SU-DHL-6 (cell line): Measurements from ENCODE around the gene BET1.

Source experiments
- H2AFZ ChIP-seq: fragments of 200-600 bp; sonication (generic); 2 replicates; pipeline ENCODE4 v1.6.1; 2014; ENCODE audit warnings: low read depth, mild to moderate bottlenecking, moderate library complexity, mixed read lengths, antibody characterized with exemption, low read length; ENCODE audit not compliant: severe bottlenecking
- H3F3A ChIP-seq: fragments of 200-600 bp; shearing (Covaris generic); 2 replicates; pipeline ENCODE4 v1.6.0; 2016; ENCODE audit warnings: antibody characterized with exemption, mild to moderate bottlenecking; ENCODE audit not compliant: insufficient read depth
- H3K27ac ChIP-seq: fragments of 200-600 bp; sonication (generic); 2 replicates; pipeline ENCODE4 v1.5.1; 2016; ENCODE audit warnings: low read depth, mild to moderate bottlenecking, low read length, moderate library complexity, mixed read lengths
- H3K27me3 ChIP-seq: fragments of 200-600 bp; sonication (generic), shearing (Covaris generic); 2 replicates; pipeline ENCODE4 v1.6.0; 2014; ENCODE audit warnings: mild to moderate bottlenecking, low read length
- H3K36me3 ChIP-seq: fragments of 200-600 bp; sonication (generic); 2 replicates; pipeline ENCODE4 v1.6.1; 2014; ENCODE audit warnings: mild to moderate bottlenecking, low read length, mixed read lengths
- H3K4me2 ChIP-seq: fragments of 300-600, 200-600 bp; shearing (Covaris generic), sonication (generic); 2 replicates; pipeline ENCODE4 v1.6.0; 2014; ENCODE audit warnings: low read length, low read depth, mild to moderate bottlenecking; ENCODE audit not compliant: poor library complexity, severe bottlenecking
- H3K4me3 ChIP-seq: fragments of 200-600 bp; sonication (generic); 2 replicates; pipeline ENCODE4 v1.5.1; 2014; ENCODE audit warnings: antibody characterized with exemption, low read length, mild to moderate bottlenecking, mixed read lengths; ENCODE audit not compliant: insufficient read depth, poor library complexity, severe bottlenecking
- H3K79me2 ChIP-seq: fragments of 200-600 bp; sonication (generic); 2 replicates; pipeline ENCODE4 v1.6.1; 2014; ENCODE audit warnings: mild to moderate bottlenecking, low read length, moderate library complexity; ENCODE audit not compliant: insufficient read depth
- H3K9ac ChIP-seq: fragments of 200-600 bp; sonication (generic); 2 replicates; pipeline ENCODE4 v1.7.0; 2014; ENCODE audit warnings: mild to moderate bottlenecking, low read length
- H3K9me2 ChIP-seq: fragments of 200-600 bp; sonication (generic); replicated peaks from 2 replicates; pipeline ENCODE4 v1.6.1; 2014; ENCODE audit warnings: low read length; ENCODE audit not compliant: insufficient read depth
- H3K9me3 ChIP-seq: fragments of 200-600 bp; sonication (generic); 2 replicates; pipeline ENCODE4 v1.6.1; 2014; ENCODE audit warnings: low read length, mixed read lengths; ENCODE audit not compliant: insufficient read depth
- H4K20me1 ChIP-seq: fragments of 200-600 bp; sonication (generic); 2 replicates; pipeline ENCODE4 v1.6.1; 2014; ENCODE audit warnings: low read depth, mild to moderate bottlenecking, antibody characterized with exemption, low read length, moderate library complexity, mixed read lengths
- CTCF ChIP-seq: fragments of 200-600 bp; sonication (generic); IDR thresholded peaks from one replicate; pipeline ENCODE4 v1.5.1; 2017; ENCODE audit warnings: antibody characterized with exemption, mild to moderate bottlenecking, low read length, moderate library complexity; ENCODE audit not compliant: insufficient read depth, poor library complexity, severe bottlenecking
- EZH2phosphoT487 ChIP-seq: fragments of 200-600 bp; sonication (generic), shearing (Covaris generic); conservative IDR thresholded peaks from 2 replicates; pipeline ENCODE4 v1.6.1; 2018; ENCODE audit warnings: mild to moderate bottlenecking, antibody characterized with exemption, low read length, moderate library complexity, mixed read lengths

BET1 gene

GRCh38 chr7:93968911-93969620 is 35.1 kb downstream of the BET1 start:
- H3K36me3 ChIP-seq: no peaks in the 10 kb centered on the region

GRCh38 chr7:93964813-93965212 is 39.3 kb downstream of the BET1 start:
- Histone ChIP-seq H3K9ac (no peak overlapping the region), H3K27ac (no peak overlapping the region), H3K4me2 (no peak overlapping the region), H3K79me2 (no peaks in the 10 kb centered on the region), H3K9me3 (no peaks in the 10 kb centered on the region), H4K20me1 (no peaks in the 10 kb centered on the region), H3F3A (no peaks in the 10 kb centered on the region), H3K27me3 (no peaks in the 10 kb centered on the region), H3K9me2 (no peaks in the 10 kb centered on the region), H2AFZ (no peak overlapping the region), H3K36me3 (no peaks in the 10 kb centered on the region), H3K4me3 (no peak overlapping the region)
- TF ChIP-seq CTCF (no peak), EZH2phosphoT487 (no peak)

More at GRCh38 chr7:93968911-93969620, 35.1 kb downstream of the BET1 start:
- H3F3A ChIP-seq: no peaks in the 10 kb centered on the region
- no peaks in the 10 kb centered on the region for H3K9me3 ChIP-seq
- H3K79me2 ChIP-seq: no peaks in the 10 kb centered on the region
- TF ChIP-seq CTCF: no peak
- no peak for TF ChIP-seq EZH2phosphoT487
- no peak overlapping the region for H3K9ac ChIP-seq
- no peaks in the 10 kb centered on the region for H3K27me3 ChIP-seq
- H3K4me3 ChIP-seq: no peak overlapping the region
- no peak overlapping the region for H2AFZ ChIP-seq
- H3K4me2 ChIP-seq: no peak overlapping the region
- no peaks in the 10 kb centered on the region for H3K9me2 ChIP-seq
- H3K27ac ChIP-seq: no peak overlapping the region
- H4K20me1 ChIP-seq: no peaks in the 10 kb centered on the region

- H3K9me2 ChIP-seq: no peaks in the 10 kb centered on the region
- no peak overlapping the region for H3K9ac ChIP-seq
- H3K4me2 ChIP-seq: no peak overlapping the region
- no peaks in the 10 kb centered on the region for H3K79me2 ChIP-seq
- TF ChIP-seq EZH2phosphoT487 (no peak), CTCF (no peak)
- no peak overlapping the region for H3K27ac ChIP-seq
- no peaks in the 10 kb centered on the region for H3K36me3 ChIP-seq
- H3K9me3 ChIP-seq: no peaks in the 10 kb centered on the region
- H4K20me1 ChIP-seq: no peaks in the 10 kb centered on the region
- H3K4me3 ChIP-seq: no peak overlapping the region
- H3K27me3 ChIP-seq: no peaks in the 10 kb centered on the region
- H2AFZ ChIP-seq: no peak overlapping the region
- H3F3A ChIP-seq: no peaks in the 10 kb centered on the region
Observed at GRCh38 chr7:93964262-93964661, 39.9 kb downstream of the BET1 start.
